ENCODE measurements around the gene S1PR5. TPM values are rescaled to one million over a fixed set of nuclear protein-coding genes. Genes with fewer than 3 reads are reported as not detected.
A peak's percentile ranks its signal among the peaks of the same experiment; 100 is the strongest.

S1PR5 gene
- total and polyA plus RNA-seq, 10 of the 15 experiments (the other 5 are each of a cell fraction or from before 2014, with no cell fraction given) = 0.04 TPM; not detected in 9

DNA sequence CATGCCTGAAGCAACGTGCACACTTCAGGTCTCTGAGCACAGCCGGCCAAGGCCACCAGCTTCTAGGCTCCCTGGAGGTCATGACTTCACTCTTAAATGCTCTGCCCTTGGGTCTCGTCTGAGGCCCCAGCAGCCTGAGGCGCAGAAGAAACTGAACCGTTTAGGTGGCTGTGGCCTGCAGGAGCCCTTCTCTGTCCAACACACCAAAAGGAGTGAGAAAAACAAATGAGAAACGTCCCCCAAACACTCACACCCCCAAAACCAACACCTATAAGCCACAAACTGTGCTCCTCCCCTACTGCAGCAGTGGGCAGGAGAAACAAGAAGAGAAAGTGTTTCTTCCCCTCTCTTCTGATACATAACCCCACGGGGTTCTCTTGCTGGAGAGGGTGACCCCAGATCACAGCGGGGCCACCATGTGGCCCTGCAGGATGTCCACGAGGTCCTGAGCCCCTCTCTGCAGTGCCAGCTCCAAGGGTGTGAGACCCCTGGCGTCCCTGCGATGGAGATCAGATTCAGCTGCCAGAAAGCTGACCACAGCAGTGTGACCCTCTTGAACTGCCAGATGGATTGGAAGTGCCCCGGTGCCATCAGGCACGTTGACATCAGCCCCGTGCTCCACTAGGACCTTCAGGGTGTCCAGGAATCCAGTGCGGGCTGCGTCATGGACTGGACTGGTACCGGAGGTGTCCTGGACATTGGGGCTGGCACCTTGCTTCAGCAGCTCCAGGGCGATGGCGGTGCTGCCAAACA is 49.6 kb upstream of the S1PR5 start (continued):
- TF ChIP-seq, protein P1, sequence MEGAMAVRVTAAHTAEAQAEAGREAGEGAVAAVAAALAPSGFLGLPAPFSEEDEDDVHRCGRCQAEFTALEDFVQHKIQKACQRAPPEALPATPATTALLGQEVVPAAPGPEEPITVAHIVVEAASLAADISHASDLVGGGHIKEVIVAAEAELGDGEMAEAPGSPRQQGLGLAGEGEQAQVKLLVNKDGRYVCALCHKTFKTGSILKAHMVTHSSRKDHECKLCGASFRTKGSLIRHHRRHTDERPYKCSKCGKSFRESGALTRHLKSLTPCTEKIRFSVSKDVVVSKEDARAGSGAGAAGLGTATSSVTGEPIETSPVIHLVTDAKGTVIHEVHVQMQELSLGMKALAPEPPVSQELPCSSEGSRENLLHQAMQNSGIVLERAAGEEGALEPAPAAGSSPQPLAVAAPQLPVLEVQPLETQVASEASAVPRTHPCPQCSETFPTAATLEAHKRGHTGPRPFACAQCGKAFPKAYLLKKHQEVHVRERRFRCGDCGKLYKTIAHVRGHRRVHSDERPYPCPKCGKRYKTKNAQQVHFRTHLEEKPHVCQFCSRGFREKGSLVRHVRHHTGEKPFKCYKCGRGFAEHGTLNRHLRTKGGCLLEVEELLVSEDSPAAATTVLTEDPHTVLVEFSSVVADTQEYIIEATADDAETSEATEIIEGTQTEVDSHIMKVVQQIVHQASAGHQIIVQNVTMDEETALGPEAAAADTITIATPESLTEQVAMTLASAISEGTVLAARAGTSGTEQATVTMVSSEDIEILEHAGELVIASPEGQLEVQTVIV (IDR thresholded peaks at IDR 0.05; ENCODE audit: borderline replicate concordance, partially characterized antibody) = no peak
- TF ChIP-seq NR2C1 (IDR thresholded peaks at IDR 0.05) = no peak

DNA sequence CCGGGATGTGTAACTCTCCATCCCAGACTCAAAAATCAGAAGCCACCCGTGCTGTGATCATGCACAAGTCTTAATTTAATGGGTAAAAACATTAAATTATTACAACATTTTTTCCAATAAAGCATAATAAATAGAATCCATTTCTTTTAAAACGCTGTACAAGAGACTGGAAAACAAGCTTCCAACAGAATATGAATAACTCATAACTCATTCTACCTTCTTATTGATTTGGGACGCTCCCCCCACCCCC is 49.1 kb upstream of the S1PR5 start:
- CTCF ChIA-PET = interaction anchor here (0.5 to 3.3 kb wide), 9 partner anchors 13 to 226 kb away, joined by 3 to 13 read pairs (median 3); partner anchors contain the start of gene QTRT1
- FAIRE-seq = no peak
- Histone ChIP-seq H3K4me3 (peak overlapping the region; percentile 71; the same call in 1 of the 2 replicates), H3K27me3 (replicated peaks in 1 of 2; ENCODE audit: control insufficient read depth in 2 of 2, insufficient read depth in 2 of 2, low read length in 1 of 2) (no peaks in the 10 kb centered on the region), H3K27ac (ENCODE audit: control insufficient read depth, insufficient read depth) (peak overlapping the region; percentile 88), H3K79me2 (ENCODE audit: control insufficient read depth, insufficient read depth, low read length) (peaks cover 13% of the 10 kb centered on the region), H2AFZ (ENCODE audit: control insufficient read depth, low read depth, low read length) (no peak overlapping the region; the same call in 1 of the 2 replicates), H3K9ac (ENCODE audit: control insufficient read depth, insufficient read depth, low read length) (peak overlapping the region; percentile 51), H3K9me3 (replicated peaks; ENCODE audit: control insufficient read depth, insufficient read depth, low read length) (no peaks in the 10 kb centered on the region), H3K4me2 (ENCODE audit: control insufficient read depth, insufficient read depth) (peak overlapping the region; percentile 93), H3K36me3 (ENCODE audit: control insufficient read depth in 2 of 2, insufficient read depth in 2 of 2, low read length in 1 of 2) (peaks cover 0 to 5% of the 10 kb centered on the region in 2 experiments; a peak in 2 of 4 replicates), H4K20me1 (ENCODE audit: control insufficient read depth, insufficient read depth) (no peaks in the 10 kb centered on the region), H3K4me1 (ENCODE audit: control insufficient read depth, insufficient read depth, low read length) (peaks cover 23% of the 10 kb centered on the region)
- ATAC-seq = no peak
- intact Hi-C loops (cut with micrococcal nuclease; ENCODE audit: unreplicated experiment) = loop anchor here (1.0 to 5.0 kb wide), 3 partner anchors 23 to 164 kb away; partner anchors contain the start of genes ATG4D, CDC37 and ILF3
- DNase-seq (ENCODE audit: low read depth, low spot score) = no peak
- SMC1A ChIA-PET (ENCODE audit: uncharacterized antibody, unreplicated experiment) = interaction anchor here (0.6 to 2.4 kb wide), 3 partner anchors 24 to 166 kb away, joined by 3 to 7 read pairs (median 3); no protein-coding TSS in a partner anchor
- RAD21 ChIA-PET (ENCODE audit: unreplicated experiment) = interaction anchor here (0.6 to 2.0 kb wide), 6 partner anchors 12 to 154 kb away, joined by 3 to 9 read pairs (median 4); no protein-coding TSS in a partner anchor
- POLR2A ChIA-PET = interaction anchor here (0.6 to 1.9 kb wide), 8 partner anchors 19 to 302 kb away, joined by 3 to 9 read pairs (median 3); no protein-coding TSS in a partner anchor
- BruUV-seq (replicated peaks) = no TSS peak
- in situ Hi-C loops (cut with MboI) = loop anchor here (5.0 kb wide), 1 partner anchor 154 kb away; no protein-coding TSS in a partner anchor
- WGBS (ENCODE audit: insufficient coverage, insufficient replicate concordance, low lambda C conversion rate, missing lambda C conversion rate) = 0% methylated on average over 4 of the region's 4 CpGs
- TF ChIP-seq MAX (IDR thresholded peaks at IDR 0.05; ENCODE audit: low read depth, low read length) = no peak
- peak; percentile 37 for TF ChIP-seq SKIL (IDR thresholded peaks at IDR 0.05; ENCODE audit: low read depth, poor library complexity, severe bottlenecking)
- TF ChIP-seq ESRRA (IDR thresholded peaks at IDR 0.05; ENCODE audit: low read length) = 0 out of 2 replicates have a peak, but pooled peaks have one; percentile 1
- TF ChIP-seq CHD4 (IDR thresholded peaks at IDR 0.05) = no peak
- no peak for TF ChIP-seq PAX5 (IDR thresholded peaks at IDR 0.05; ENCODE audit: borderline replicate concordance, low read depth, low read length)
- peak; percentile 67 for TF ChIP-seq MEF2B (IDR thresholded peaks at IDR 0.05; ENCODE audit: partially characterized antibody, poor library complexity, severe bottlenecking)
- TF ChIP-seq, protein P2, sequence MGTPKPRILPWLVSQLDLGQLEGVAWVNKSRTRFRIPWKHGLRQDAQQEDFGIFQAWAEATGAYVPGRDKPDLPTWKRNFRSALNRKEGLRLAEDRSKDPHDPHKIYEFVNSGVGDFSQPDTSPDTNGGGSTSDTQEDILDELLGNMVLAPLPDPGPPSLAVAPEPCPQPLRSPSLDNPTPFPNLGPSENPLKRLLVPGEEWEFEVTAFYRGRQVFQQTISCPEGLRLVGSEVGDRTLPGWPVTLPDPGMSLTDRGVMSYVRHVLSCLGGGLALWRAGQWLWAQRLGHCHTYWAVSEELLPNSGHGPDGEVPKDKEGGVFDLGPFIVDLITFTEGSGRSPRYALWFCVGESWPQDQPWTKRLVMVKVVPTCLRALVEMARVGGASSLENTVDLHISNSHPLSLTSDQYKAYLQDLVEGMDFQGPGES (IDR thresholded peaks at IDR 0.05) = no peak
- no peak for TF ChIP-seq CHD1 (IDR thresholded peaks at IDR 0.05; ENCODE audit: low read depth, low read length)
- TF ChIP-seq SMARCA5 (IDR thresholded peaks at IDR 0.05) = peak; percentile 79; the same call in 1 of the 2 replicates
- TF ChIP-seq KDM1A (IDR thresholded peaks at IDR 0.05; ENCODE audit: borderline replicate concordance) = no peak
- TF ChIP-seq ZNF217 (IDR thresholded peaks at IDR 0.05) = no peak
- no peak for TF ChIP-seq CHD2 (IDR thresholded peaks at IDR 0.05; ENCODE audit: borderline replicate concordance, low read depth, low read length)
- TF ChIP-seq NR2C2 (IDR thresholded peaks at IDR 0.05; ENCODE audit: borderline replicate concordance, control insufficient read depth, insufficient read length, low read depth) = no peak

Measured in GM12878 (cell line).